Stimulated activated CD4-positive, alpha-beta T cell treated with anti-CD3 and anti-CD28 coated beads, Interleukin-1b, Interleukin-23, amount 100 ng/mL, for 4 hours (primary cell): ENCODE results near the gene CFAP410.

ENCODE experiments used
- DNase-seq, 2 donors: peaks; one replicate each; pipeline ENCODE4 v3.0.0-alpha.2; 2020; ENCODE audit warnings: low read depth in 2 of 2

The CFAP410 gene

GRCh38 chr21:44331209-44331608 is 8.0 kb downstream of the CFAP410 start:
- DNase-seq, result no peak

GRCh38 chr21:44330698-44331097 is 8.5 kb downstream of the CFAP410 start:
- no peak for DNase-seq

GRCh38 chr21:44329971-44330681 is 9.1 kb downstream of the CFAP410 start:
- no peak for DNase-seq

GRCh38 chr21:44329086-44329889 is 9.9 kb downstream of the CFAP410 start:
- no peak for DNase-seq

GRCh38 chr21:44328242-44328895 is 10.8 kb downstream of the CFAP410 start:
- DNase-seq, result no peak

GRCh38 chr21:44327603-44327974 is 11.6 kb downstream of the CFAP410 start:
- DNase-seq, result no peak

- no peak for DNase-seq
Measured at GRCh38 chr21:44326716-44327602, 12.2 kb downstream of the CFAP410 start.

GRCh38 chr21:44326272-44326647 is 12.9 kb downstream of the CFAP410 start:
- no peak for DNase-seq

- no peak for DNase-seq
Measured at GRCh38 chr21:44325386-44326271, 13.6 kb downstream of the CFAP410 start.

- DNase-seq, result no peak
Measured at GRCh38 chr21:44324854-44325107, 14.4 kb downstream of the CFAP410 start.

GRCh38 chr21:44324106-44324853 is 14.9 kb downstream of the CFAP410 start:
- DNase-seq, result no peak

- DNase-seq, result no peak
Measured at GRCh38 chr21:44323591-44323990, 15.6 kb downstream of the CFAP410 start.

- no peak for DNase-seq
Measured at GRCh38 chr21:44322621-44323325, 16.4 kb downstream of the CFAP410 start.

GRCh38 chr21:44321846-44322450 is 17.2 kb downstream of the CFAP410 start:
- no peak for DNase-seq

- no peak for DNase-seq
Measured at GRCh38 chr21:44320847-44321246, 18.3 kb downstream of the CFAP410 start.

- no peak for DNase-seq
Measured at GRCh38 chr21:44319407-44320065, 19.7 kb downstream of the CFAP410 start.

- DNase-seq, result no peak
Measured at GRCh38 chr21:44318489-44319285, 20.5 kb downstream of the CFAP410 start.

GRCh38 chr21:44317871-44318270 is 21.3 kb downstream of the CFAP410 start:
- no peak for DNase-seq
